H9 (cell line): ENCODE data around the gene NBL1. TPM values are rescaled to one million over a fixed set of nuclear protein-coding genes. Genes with fewer than 3 reads are reported as not detected.

Experiments
- DNase-seq: peaks from one replicate; pipeline ENCODE4 v3.0.0-alpha.2; 2017
- H2AFZ ChIP-seq: one replicate; pipeline ENCODE4 v1.6.1; 2013; ENCODE audit warnings: mild to moderate bottlenecking, low read length, control low read depth, moderate library complexity
- H2AK5ac ChIP-seq: 2 replicates; pipeline ENCODE4 v1.6.1; 2013; ENCODE audit warnings: low read length, control low read depth, mixed read lengths; ENCODE audit not compliant: insufficient read length
- H2BK120ac ChIP-seq: one replicate; pipeline ENCODE4 v1.6.1; 2013; ENCODE audit warnings: low read depth, mild to moderate bottlenecking, low read length, control low read depth, inconsistent platforms; ENCODE audit not compliant: poor library complexity, severe bottlenecking
- H2BK12ac ChIP-seq: 2 replicates; pipeline ENCODE4 v1.6.1; 2013; ENCODE audit warnings: low read length, control low read depth, mixed read lengths, low read depth; ENCODE audit not compliant: insufficient read length
- H2BK15ac ChIP-seq: 2 replicates; pipeline ENCODE4 v1.6.1; 2013; ENCODE audit warnings: low read depth, low read length, control low read depth
- H2BK20ac ChIP-seq: one replicate; pipeline ENCODE4 v1.6.1; 2013; ENCODE audit warnings: low read depth, mild to moderate bottlenecking, low read length, control low read depth, inconsistent platforms; ENCODE audit not compliant: poor library complexity, severe bottlenecking
- H2BK5ac ChIP-seq: 2 replicates; pipeline ENCODE4 v1.6.1; 2013; ENCODE audit warnings: low read length, control low read depth, mixed read lengths; ENCODE audit not compliant: insufficient read length
- H3K14ac ChIP-seq: 2 replicates; pipeline ENCODE4 v1.6.1; 2013; ENCODE audit warnings: low read length, control low read depth; ENCODE audit not compliant: insufficient read depth
- H3K18ac ChIP-seq: 2 replicates; pipeline ENCODE4 v1.6.1; 2013; ENCODE audit warnings: low read depth, mild to moderate bottlenecking, mixed read lengths, low read length, control low read depth; ENCODE audit not compliant: insufficient read length
- H3K23ac ChIP-seq: 2 replicates; pipeline ENCODE4 v1.6.1; 2013; ENCODE audit warnings: low read length, control low read depth, mixed read lengths, low read depth; ENCODE audit not compliant: insufficient read length
- H3K23me2 ChIP-seq: 2 replicates; pipeline ENCODE4 v1.6.1; 2013; ENCODE audit warnings: low read depth, mild to moderate bottlenecking, mixed read lengths, low read length, control low read depth; ENCODE audit not compliant: insufficient read length, poor library complexity, severe bottlenecking
- H3K27ac ChIP-seq: 2 replicates; pipeline ENCODE4 v1.5.1; 2013; ENCODE audit warnings: low read length, control low read depth, mixed read lengths, low read depth; ENCODE audit not compliant: insufficient read length
- H3K27me3 ChIP-seq: 2 replicates; pipeline ENCODE4 v1.6.1; 2013; ENCODE audit warnings: low read length, control low read depth, inconsistent platforms; ENCODE audit not compliant: insufficient read depth
- H3K4ac ChIP-seq: 2 replicates; pipeline ENCODE4 v1.6.1; 2013; ENCODE audit warnings: low read depth, mild to moderate bottlenecking, control low read depth, inconsistent platforms, low read length, moderate library complexity
- H3K4me1 ChIP-seq: 2 replicates; pipeline ENCODE4 v1.6.1; 2013; ENCODE audit warnings: low read length, control low read depth, inconsistent platforms; ENCODE audit not compliant: insufficient read depth
- H3K4me2 ChIP-seq: 2 replicates; pipeline ENCODE4 v1.6.1; 2013; ENCODE audit warnings: low read length, control low read depth, mixed read lengths; ENCODE audit not compliant: insufficient read length, insufficient read depth
- H3K56ac ChIP-seq: 2 replicates; pipeline ENCODE4 v1.6.1; 2013; ENCODE audit warnings: low read depth, mild to moderate bottlenecking, mixed read lengths, low read length, control low read depth; ENCODE audit not compliant: insufficient read length
- H3K79me1 ChIP-seq: 2 replicates; pipeline ENCODE4 v1.6.1; 2013; ENCODE audit warnings: low read depth, mild to moderate bottlenecking, moderate library complexity, low read length, control low read depth, inconsistent platforms; ENCODE audit not compliant: insufficient read depth, poor library complexity, severe bottlenecking
- H3K79me2 ChIP-seq: 2 replicates; pipeline ENCODE4 v1.6.1; 2013; ENCODE audit warnings: low read length, control low read depth, inconsistent platforms; ENCODE audit not compliant: insufficient read depth
- H3K9ac ChIP-seq: 2 replicates; pipeline ENCODE4 v1.6.1; 2013; ENCODE audit warnings: low read length, control low read depth, mixed read lengths; ENCODE audit not compliant: insufficient read length; ENCODE audit errors: extremely low read depth
- H3K9me3 ChIP-seq: one replicate; pipeline ENCODE4 v1.6.1; 2013; ENCODE audit warnings: low read depth, low read length, inconsistent platforms; ENCODE audit not compliant: control insufficient read depth
- H3T11ph ChIP-seq: one replicate; pipeline ENCODE4 v1.6.1; 2013; ENCODE audit warnings: mild to moderate bottlenecking, low read length, control low read depth, inconsistent platforms
- H4K20me1 ChIP-seq: one replicate; pipeline ENCODE4 v1.6.1; 2013; ENCODE audit not compliant: control insufficient read depth, insufficient read length, insufficient read depth
- H4K5ac ChIP-seq: 2 replicates; pipeline ENCODE4 v1.6.1; 2013; ENCODE audit warnings: low read depth, mild to moderate bottlenecking, mixed read lengths, low read length, control low read depth; ENCODE audit not compliant: insufficient read length
- H4K8ac ChIP-seq: replicated peaks from 2 replicates; pipeline ENCODE4 v1.6.1; 2013; ENCODE audit warnings: low read length, control low read depth, mixed read lengths, low read depth; ENCODE audit not compliant: insufficient read length
- H4K91ac ChIP-seq: 2 replicates; pipeline ENCODE4 v1.6.1; 2013; ENCODE audit warnings: low read depth, mild to moderate bottlenecking, moderate library complexity, mixed read lengths, low read length, control low read depth; ENCODE audit not compliant: insufficient read length
- H3K27ac Mint-ChIP-seq, 3 experiments: 2 replicates in 2 of 3; 3 replicates in 1 of 3; pipeline ENCODE4 v1.8.0; 2020 to 2021; ENCODE audit warnings: mixed read lengths in 3 of 3, mild to moderate bottlenecking in 1 of 3, moderate library complexity in 1 of 3
- H3K27me3 Mint-ChIP-seq: 2 replicates; pipeline ENCODE4 v1.8.0; 2021; ENCODE audit warnings: low read depth, mild to moderate bottlenecking, moderate library complexity, mixed read lengths
- H3K36me3 Mint-ChIP-seq, 3 experiments: 2 replicates in 2 of 3; 3 replicates in 1 of 3; pipeline ENCODE4 v1.8.0; 2020 to 2021; ENCODE audit warnings: low read depth in 3 of 3, mixed read lengths in 3 of 3; ENCODE audit not compliant: insufficient read depth in 1 of 3
- H3K4me1 Mint-ChIP-seq, 2 experiments: 2 replicates each; pipeline ENCODE4 v1.8.0; 2020; ENCODE audit warnings: mixed read lengths in 2 of 2
- H3K4me3 Mint-ChIP-seq, 2 experiments: 2 replicates in 1 of 2; 3 replicates in 1 of 2; pipeline ENCODE4 v1.8.0; 2020 to 2021; ENCODE audit warnings: mild to moderate bottlenecking in 2 of 2, mixed read lengths in 2 of 2, moderate library complexity in 1 of 2
- H3K9me3 Mint-ChIP-seq, 2 experiments: 2 replicates in 1 of 2; 3 replicates in 1 of 2; pipeline ENCODE4 v1.8.0; 2020; ENCODE audit warnings: mild to moderate bottlenecking in 2 of 2, mixed read lengths in 2 of 2, moderate library complexity in 1 of 2
- WGBS: extraction: QIAGEN DNeasy Blood & Tissue Kit; methylation state at CpG from one replicate; pipeline ENCODE4 v1.1.7; 2013; ENCODE audit warnings: missing lambda C conversion rate, low lambda C conversion rate, mixed read lengths; ENCODE audit not compliant: insufficient read length; ENCODE audit errors: extremely low coverage; 5-methylcytosine and 5-hydroxymethylcytosine counted together
- total RNA-seq: library from RNA; stranded (reverse); gene quantifications from 2 replicates; pipeline ENCODE4 v1.2.1, GENCODE V29; 2021
- TF ChIP-seq, protein P1 (sequence below): fragments of 200-600 bp; sonication (generic); conservative IDR thresholded peaks from 3 replicates; pipeline ENCODE4 v1.8.0; 2021; ENCODE audit warnings: antibody characterized with exemption, mild to moderate bottlenecking

Gene NBL1
- total RNA-seq, 1 experiment from 2014 or later = 6.4 TPM

DNA sequence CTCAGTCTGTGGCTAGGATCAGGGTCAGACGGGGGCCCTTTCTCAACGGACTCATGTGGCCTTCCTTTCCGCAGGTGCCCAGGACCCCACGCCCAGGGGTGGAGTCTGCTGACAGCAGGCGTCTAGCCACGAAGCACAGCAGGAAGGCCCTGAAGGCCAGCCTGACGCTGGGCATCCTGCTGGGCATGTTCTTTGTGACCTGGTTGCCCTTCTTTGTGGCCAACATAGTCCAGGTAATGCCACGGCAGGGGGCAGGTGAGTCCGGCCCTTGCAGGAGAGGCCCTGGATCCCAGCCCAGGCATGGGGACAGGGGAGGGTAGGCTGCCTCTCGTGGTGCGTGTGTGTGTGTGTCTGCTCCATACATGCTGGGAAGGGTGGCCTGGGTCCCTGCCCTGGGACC lies 34.4 kb downstream of the NBL1 start:
- H3K9me3 Mint-ChIP-seq = no peaks in the 10 kb centered on the region
- Histone ChIP-seq H2AK5ac (no peak overlapping the region), H2AFZ (no peak overlapping the region), H3K23ac (no peak overlapping the region), H4K5ac (no peak overlapping the region), H2BK5ac (no peak overlapping the region), H3K27ac (no peak overlapping the region), H3K9ac (no peak overlapping the region), H3K4ac (no peak overlapping the region), H3K14ac (no peak overlapping the region; the same call in 1 of the 2 replicates), H3T11ph (no peak overlapping the region), H4K20me1 (no peaks in the 10 kb centered on the region), H3K23me2 (no peaks in the 10 kb centered on the region), H3K79me1 (no peaks in the 10 kb centered on the region), H2BK120ac (no peak overlapping the region), H4K91ac (no peak overlapping the region), H2BK12ac (no peak overlapping the region), H3K4me1 (no peaks in the 10 kb centered on the region), H3K79me2 (no peaks in the 10 kb centered on the region), H3K56ac (no peak overlapping the region), H3K27me3 (no peaks in the 10 kb centered on the region), H2BK20ac (no peak overlapping the region), H3K4me2 (no peak overlapping the region), H2BK15ac (no peak overlapping the region), H3K9me3 (no peaks in the 10 kb centered on the region), H3K18ac (no peak overlapping the region), H4K8ac (no peak overlapping the region)
- H3K4me3 Mint-ChIP-seq = no peak overlapping the region
- WGBS = no CpG with 5 or more reads among the region's 11 CpGs
- DNase-seq = no peak
- peaks cover 36% of the 10 kb centered on the region for H3K27me3 Mint-ChIP-seq
- H3K4me1 Mint-ChIP-seq = peaks cover 18 to 42% of the 10 kb centered on the region in 2 experiments
- H3K36me3 Mint-ChIP-seq = no peaks in the 10 kb centered on the region
- TF ChIP-seq, protein P1, sequence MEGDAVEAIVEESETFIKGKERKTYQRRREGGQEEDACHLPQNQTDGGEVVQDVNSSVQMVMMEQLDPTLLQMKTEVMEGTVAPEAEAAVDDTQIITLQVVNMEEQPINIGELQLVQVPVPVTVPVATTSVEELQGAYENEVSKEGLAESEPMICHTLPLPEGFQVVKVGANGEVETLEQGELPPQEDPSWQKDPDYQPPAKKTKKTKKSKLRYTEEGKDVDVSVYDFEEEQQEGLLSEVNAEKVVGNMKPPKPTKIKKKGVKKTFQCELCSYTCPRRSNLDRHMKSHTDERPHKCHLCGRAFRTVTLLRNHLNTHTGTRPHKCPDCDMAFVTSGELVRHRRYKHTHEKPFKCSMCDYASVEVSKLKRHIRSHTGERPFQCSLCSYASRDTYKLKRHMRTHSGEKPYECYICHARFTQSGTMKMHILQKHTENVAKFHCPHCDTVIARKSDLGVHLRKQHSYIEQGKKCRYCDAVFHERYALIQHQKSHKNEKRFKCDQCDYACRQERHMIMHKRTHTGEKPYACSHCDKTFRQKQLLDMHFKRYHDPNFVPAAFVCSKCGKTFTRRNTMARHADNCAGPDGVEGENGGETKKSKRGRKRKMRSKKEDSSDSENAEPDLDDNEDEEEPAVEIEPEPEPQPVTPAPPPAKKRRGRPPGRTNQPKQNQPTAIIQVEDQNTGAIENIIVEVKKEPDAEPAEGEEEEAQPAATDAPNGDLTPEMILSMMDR = no peak
- H3K27ac Mint-ChIP-seq = no peak overlapping the region
